Retinal pigment epithelial cell (primary cell): ENCODE data around the gene MTF2.

ENCODE experiments used
- DNase-seq: peaks from one replicate; pipeline ENCODE4 v3.0.0-alpha.2; 2010; ENCODE audit warnings: low read depth
- H3K4me3 ChIP-seq: 2 replicates; pipeline ENCODE4 v1.5.1; 2011; ENCODE audit warnings: mild to moderate bottlenecking, low read length, control low read depth, moderate library complexity
- CTCF ChIP-seq: conservative IDR thresholded peaks from 2 replicates; pipeline ENCODE4 v1.5.1; 2011; ENCODE audit warnings: low read depth, low read length, control low read depth, inconsistent platforms

Gene MTF2

GRCh38 chr1:93137604-93138292, 58.7 kb downstream of the MTF2 start:
- no peak overlapping the region for H3K4me3 ChIP-seq
- DNase-seq: no peak
- no peak for TF ChIP-seq CTCF

GRCh38 chr1:93140106-93140505, 61.0 kb downstream of the MTF2 start:
- no peak for DNase-seq
- H3K4me3 ChIP-seq: no peak overlapping the region
- no peak for TF ChIP-seq CTCF

GRCh38 chr1:93142161-93142560, 63.1 kb downstream of the MTF2 start:
- H3K4me3 ChIP-seq: no peak overlapping the region
- DNase-seq: no peak
- no peak for TF ChIP-seq CTCF

GRCh38 chr1:93143136-93143535, 64.1 kb downstream of the MTF2 start:
- TF ChIP-seq CTCF: no peak

GRCh38 chr1:93143769-93144168, 64.7 kb downstream of the MTF2 start:
- no peak overlapping the region for H3K4me3 ChIP-seq

More at GRCh38 chr1:93143136-93143535, 64.1 kb downstream of the MTF2 start:
- H3K4me3 ChIP-seq: no peak overlapping the region
- DNase-seq: no peak

GRCh38 chr1:93148001-93148400, 68.9 kb downstream of the MTF2 start:
- no peak for DNase-seq
- no peak for TF ChIP-seq CTCF
- H3K4me3 ChIP-seq: no peak overlapping the region

More at GRCh38 chr1:93143769-93144168, 64.7 kb downstream of the MTF2 start:
- TF ChIP-seq CTCF: no peak
- DNase-seq: no peak

- no peak for DNase-seq
- no peak overlapping the region for H3K4me3 ChIP-seq
- no peak for TF ChIP-seq CTCF
Observed at GRCh38 chr1:93150729-93151128, 71.6 kb downstream of the MTF2 start.
